Neutrophil (primary cell): Measurements from ENCODE around the gene SORCS2.

Experiments
- H3K27ac ChIP-seq: fragments of 200-600 bp; sonication (generic); 2 replicates; pipeline ENCODE4 v1.5.1; 2016; ENCODE audit warnings: mild to moderate bottlenecking, moderate library complexity
- H3K27me3 ChIP-seq: fragments of 200-600 bp; sonication (generic); 2 replicates; pipeline ENCODE4 v1.6.0; 2016; ENCODE audit warnings: mild to moderate bottlenecking
- H3K36me3 ChIP-seq: fragments of 200-600 bp; sonication (generic); 2 replicates; pipeline ENCODE4 v1.5.1; 2017
- H3K4me1 ChIP-seq, 2 experiments: fragments of 200-600 bp in 1 of 2; sonication (generic) in 1 of 2; 1 replicate in 1 of 2; 2 replicates in 1 of 2; pipeline versions ENCODE4 v1.5.1 to v1.6.1; 2013 to 2016; ENCODE audit warnings: low read depth in 1 of 2, low read length in 1 of 2, mild to moderate bottlenecking in 1 of 2, moderate library complexity in 1 of 2; ENCODE audit not compliant: control insufficient read depth in 1 of 2, insufficient read depth in 1 of 2
- H3K4me3 ChIP-seq, 2 experiments: fragments of 200-600 bp in 1 of 2; sonication (generic) in 1 of 2; 1 replicate in 1 of 2; 2 replicates in 1 of 2; pipeline ENCODE4 v1.5.1; 2013 to 2016; ENCODE audit warnings: low read depth in 1 of 2, low read length in 1 of 2, mild to moderate bottlenecking in 1 of 2, moderate library complexity in 1 of 2
- H3K9me3 ChIP-seq: fragments of 200-600 bp; sonication (generic); 2 replicates; pipeline ENCODE4 v1.5.1; 2016
- CTCF ChIP-seq: fragments of 200-600 bp; sonication (generic); IDR thresholded peaks from 2 replicates; pipeline ENCODE4 v1.5.1; 2016; ENCODE audit warnings: antibody characterized with exemption

SORCS2 gene

GRCh38 chr4:7310451-7310850, 118.1 kb downstream of the SORCS2 start:
- H3K27me3 ChIP-seq = peaks cover 15% of the 10 kb centered on the region
- no peak overlapping the region for H3K27ac ChIP-seq
- no peaks in the 10 kb centered on the region for H3K4me1 ChIP-seq
- no peak overlapping the region for H3K4me3 ChIP-seq
- H3K36me3 ChIP-seq = no peaks in the 10 kb centered on the region
- TF ChIP-seq CTCF = no peak
- no peaks in the 10 kb centered on the region for H3K9me3 ChIP-seq

GRCh38 chr4:7311205-7311604, 118.9 kb downstream of the SORCS2 start:
- no peaks in the 10 kb centered on the region for H3K36me3 ChIP-seq
- H3K4me3 ChIP-seq = no peak overlapping the region
- TF ChIP-seq CTCF = no peak
- H3K27me3 ChIP-seq = peaks cover 9% of the 10 kb centered on the region
- no peaks in the 10 kb centered on the region for H3K9me3 ChIP-seq
- H3K27ac ChIP-seq = no peak overlapping the region
- no peaks in the 10 kb centered on the region for H3K4me1 ChIP-seq

GRCh38 chr4:7312691-7313090, 120.4 kb downstream of the SORCS2 start:
- Histone ChIP-seq H3K4me1 (no peaks in the 10 kb centered on the region), H3K4me3 (no peak overlapping the region), H3K36me3 (no peaks in the 10 kb centered on the region), H3K27me3 (peaks cover 5% of the 10 kb centered on the region), H3K27ac (no peak overlapping the region), H3K9me3 (no peaks in the 10 kb centered on the region)
- TF ChIP-seq CTCF = no peak

GRCh38 chr4:7313347-7313811, 121.0 kb downstream of the SORCS2 start:
- TF ChIP-seq CTCF = no peak
- H3K36me3 ChIP-seq = no peaks in the 10 kb centered on the region
- H3K4me3 ChIP-seq = no peak overlapping the region
- no peaks in the 10 kb centered on the region for H3K9me3 ChIP-seq
- no peak overlapping the region for H3K27ac ChIP-seq
- no peaks in the 10 kb centered on the region for H3K4me1 ChIP-seq
- peaks cover 5% of the 10 kb centered on the region for H3K27me3 ChIP-seq

GRCh38 chr4:7313991-7314390, 121.7 kb downstream of the SORCS2 start:
- Histone ChIP-seq H3K36me3 (no peaks in the 10 kb centered on the region), H3K27ac (no peak overlapping the region), H3K4me1 (no peaks in the 10 kb centered on the region), H3K4me3 (no peak overlapping the region), H3K27me3 (peaks cover 5% of the 10 kb centered on the region), H3K9me3 (no peaks in the 10 kb centered on the region)
- no peak for TF ChIP-seq CTCF

GRCh38 chr4:7315286-7315685, 122.9 kb downstream of the SORCS2 start:
- no peak overlapping the region for H3K27ac ChIP-seq
- H3K36me3 ChIP-seq = no peaks in the 10 kb centered on the region
- H3K4me3 ChIP-seq = no peak overlapping the region
- H3K4me1 ChIP-seq = no peaks in the 10 kb centered on the region
- TF ChIP-seq CTCF = no peak
- peaks cover 4% of the 10 kb centered on the region for H3K27me3 ChIP-seq
- H3K9me3 ChIP-seq = no peaks in the 10 kb centered on the region
